PC-9 (cell line): ENCODE measurements around the gene PRTG. TPM values are rescaled to one million over a fixed set of nuclear protein-coding genes. Genes with fewer than 3 reads are reported as not detected.
A peak's percentile ranks its signal among the peaks of the same experiment; 100 is the strongest.

Experiments used
- BruUV-seq: library from RNA; stranded (reverse); fragments of 400-500 nt; replicated peaks from 2 replicates; lab custom pipeline; 2021; lab: Mats Ljungman, UMichigan
- CTCF ChIA-PET: fragments of 300-600 bp; sonication (Branson Sonifier 250); formaldehyde crosslinking; loops from one replicate; lab custom pipeline; 2022; ENCODE audit warnings: antibody characterized with exemption; lab: Charles Lee
- POLR2A ChIA-PET: fragments of 300-600 bp; sonication (Branson Sonifier 250); formaldehyde crosslinking; loops from one replicate; lab custom pipeline; 2022; ENCODE audit warnings: antibody characterized with exemption; ENCODE audit not compliant: unreplicated experiment; lab: Charles Lee
- DNase-seq, 2 experiments: peaks; one replicate each; pipeline versions ENCODE4 v3.0.0 to v3.0.0-alpha.2; 2015 to 2022; ENCODE audit warnings: mixed read lengths in 1 of 2
- H2AFZ ChIP-seq: fragments of 200-600 bp; sonication (generic); 2 replicates; pipeline ENCODE4 v1.8.1; 2017; ENCODE audit warnings: antibody characterized with exemption
- H3F3A ChIP-seq: fragments of 200-600 bp; sonication (generic); 2 replicates; pipeline ENCODE4 v1.8.1; 2017; ENCODE audit warnings: antibody characterized with exemption, mild to moderate bottlenecking, low read depth; ENCODE audit not compliant: insufficient read depth
- H3K27ac ChIP-seq: fragments of 200-600 bp; sonication (generic); 2 replicates; pipeline ENCODE4 v1.6.1; 2016; ENCODE audit warnings: mixed run types
- H3K27me3 ChIP-seq: fragments of 200-600 bp; sonication (generic); 2 replicates; pipeline ENCODE4 v1.6.1; 2016; ENCODE audit warnings: low read depth, mixed run types; ENCODE audit not compliant: insufficient read depth
- H3K36me3 ChIP-seq: fragments of 200-600 bp; sonication (generic); 2 replicates; pipeline ENCODE4 v1.6.1; 2016; ENCODE audit warnings: low read depth, mixed run types
- H3K4me1 ChIP-seq: fragments of 200-600 bp; sonication (generic); replicated peaks from 2 replicates; pipeline ENCODE4 v1.6.1; 2016; ENCODE audit warnings: mixed run types; ENCODE audit not compliant: insufficient read depth
- H3K4me2 ChIP-seq: fragments of 200-600 bp; sonication (generic); 2 replicates; pipeline ENCODE4 v1.6.1; 2017; ENCODE audit warnings: mixed run types
- H3K4me3 ChIP-seq: fragments of 200-600 bp; sonication (generic); 2 replicates; pipeline ENCODE4 v1.6.1; 2016; ENCODE audit warnings: mixed run types
- H3K79me2 ChIP-seq: fragments of 200-600 bp; sonication (generic); 2 replicates; pipeline ENCODE4 v1.6.1; 2017; ENCODE audit warnings: low read depth, mixed run types
- H3K9me2 ChIP-seq: fragments of 200-600 bp; sonication (generic); 2 replicates; pipeline ENCODE4 v1.8.1; 2017; ENCODE audit warnings: mild to moderate bottlenecking; ENCODE audit not compliant: insufficient read depth
- H3K9me3 ChIP-seq: fragments of 200-600 bp; sonication (generic); 2 replicates; pipeline ENCODE4 v1.8.1; 2016; ENCODE audit warnings: low read depth; ENCODE audit not compliant: insufficient read depth
- H4K20me1 ChIP-seq: fragments of 200-600 bp; sonication (generic); 2 replicates; pipeline ENCODE4 v1.8.1; 2017; ENCODE audit not compliant: insufficient read depth
- EZH2 ChIP-seq: fragments of 200-600 bp; sonication (generic); IDR thresholded peaks from 2 replicates; pipeline ENCODE4 v1.8.0; 2017; ENCODE audit warnings: antibody characterized with exemption, low read depth
- intact Hi-C: fragments of 100-400 bp; cut with micrococcal nuclease; formaldehyde crosslinking; loops from one replicate; pipeline ENCODE4 v1.10.0; 2022; ENCODE audit not compliant: unreplicated experiment
- total RNA-seq: library from RNA; stranded (reverse); gene quantifications from 2 replicates; pipeline ENCODE4 v1.2.3, GENCODE V29; 2021
- TF ChIP-seq, protein P1 (sequence below): fragments of 200-600 bp; sonication (generic); conservative IDR thresholded peaks from 2 replicates; pipeline ENCODE4 v1.6.1; 2017; ENCODE audit warnings: mixed run types, antibody characterized with exemption, mild to moderate bottlenecking, moderate library complexity

PRTG gene
- total RNA-seq, 1 experiment from 2014 or later: 11.4 TPM

DNA sequence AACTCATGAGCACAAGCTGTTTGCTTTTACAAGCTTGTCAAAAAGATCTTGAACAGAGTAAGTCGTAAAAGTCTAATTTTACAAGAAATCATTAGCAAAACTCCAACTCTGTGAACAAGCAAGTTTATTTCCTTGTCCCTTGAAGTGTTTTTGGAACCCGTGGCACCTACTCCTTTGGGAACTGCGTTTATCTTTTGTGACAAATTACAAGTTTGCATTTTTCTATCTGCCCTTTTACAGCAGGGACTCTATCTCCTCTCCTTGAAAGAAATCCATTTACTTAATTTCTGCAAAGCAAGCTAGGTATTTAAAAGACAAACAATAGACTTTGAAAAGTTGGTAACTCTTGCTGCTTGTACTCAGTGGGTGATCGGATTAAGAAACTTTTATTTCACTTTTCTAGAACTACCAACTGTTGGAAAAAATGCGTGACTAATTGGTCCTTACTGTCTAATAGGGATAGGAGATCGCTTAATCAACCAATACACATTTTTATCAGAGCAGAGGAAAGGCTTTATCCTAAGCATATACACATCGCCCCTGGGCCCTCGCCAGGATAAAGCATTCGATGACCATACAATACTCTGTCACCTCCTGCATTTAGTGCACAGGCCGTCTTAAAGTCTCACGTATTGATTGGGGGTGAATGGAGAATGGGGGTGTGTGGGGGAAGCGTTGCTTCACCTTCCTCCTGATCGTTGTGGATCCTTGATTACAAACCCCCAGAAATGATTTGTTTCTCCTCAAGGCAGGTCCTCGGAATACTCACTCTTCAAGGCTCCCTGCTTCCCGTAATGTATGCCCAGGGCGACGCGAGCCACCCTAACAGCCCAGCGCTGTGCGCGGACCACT, 1.7 kb downstream of the PRTG start:
- H3F3A ChIP-seq: no peaks in the 10 kb centered on the region; the same call in 1 of the 2 replicates
- intact Hi-C loops: loop anchor here (5.0 kb wide), 1 partner anchor 56 kb away; no protein-coding TSS in a partner anchor
- BruUV-seq: no TSS peak
- peak overlapping the region; percentile 90 for H3K4me3 ChIP-seq
- H3K36me3 ChIP-seq: no peaks in the 10 kb centered on the region
- no peaks in the 10 kb centered on the region for H3K9me3 ChIP-seq
- peak overlapping the region; percentile 90 for H2AFZ ChIP-seq
- TF ChIP-seq, protein P1, sequence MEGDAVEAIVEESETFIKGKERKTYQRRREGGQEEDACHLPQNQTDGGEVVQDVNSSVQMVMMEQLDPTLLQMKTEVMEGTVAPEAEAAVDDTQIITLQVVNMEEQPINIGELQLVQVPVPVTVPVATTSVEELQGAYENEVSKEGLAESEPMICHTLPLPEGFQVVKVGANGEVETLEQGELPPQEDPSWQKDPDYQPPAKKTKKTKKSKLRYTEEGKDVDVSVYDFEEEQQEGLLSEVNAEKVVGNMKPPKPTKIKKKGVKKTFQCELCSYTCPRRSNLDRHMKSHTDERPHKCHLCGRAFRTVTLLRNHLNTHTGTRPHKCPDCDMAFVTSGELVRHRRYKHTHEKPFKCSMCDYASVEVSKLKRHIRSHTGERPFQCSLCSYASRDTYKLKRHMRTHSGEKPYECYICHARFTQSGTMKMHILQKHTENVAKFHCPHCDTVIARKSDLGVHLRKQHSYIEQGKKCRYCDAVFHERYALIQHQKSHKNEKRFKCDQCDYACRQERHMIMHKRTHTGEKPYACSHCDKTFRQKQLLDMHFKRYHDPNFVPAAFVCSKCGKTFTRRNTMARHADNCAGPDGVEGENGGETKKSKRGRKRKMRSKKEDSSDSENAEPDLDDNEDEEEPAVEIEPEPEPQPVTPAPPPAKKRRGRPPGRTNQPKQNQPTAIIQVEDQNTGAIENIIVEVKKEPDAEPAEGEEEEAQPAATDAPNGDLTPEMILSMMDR: no peak
- TF ChIP-seq EZH2: no peak
- POLR2A ChIA-PET: interaction anchor here (0.5 to 0.6 kb wide), 2 partner anchors 34 to 42 kb away, joined by 4 to 5 read pairs; no protein-coding TSS in a partner anchor
- H3K9me2 ChIP-seq: no peaks in the 10 kb centered on the region
- H3K4me2 ChIP-seq: peak overlapping the region; percentile 87
- H3K79me2 ChIP-seq: peaks cover 37% of the 10 kb centered on the region
- H3K4me1 ChIP-seq: peaks cover 40% of the 10 kb centered on the region
- 0 out of 2 replicates have a peak, but pooled peaks cover 7% of the 10 kb centered on the region for H4K20me1 ChIP-seq
- peak in 1 of 2 experiments; percentile 7 for DNase-seq
- H3K27me3 ChIP-seq: no peaks in the 10 kb centered on the region
- CTCF ChIA-PET: interaction anchor here (0.5 kb wide), 1 partner anchor 8 kb away, joined by 5 read pairs; no protein-coding TSS in a partner anchor
- no peak overlapping the region for H3K27ac ChIP-seq

DNA sequence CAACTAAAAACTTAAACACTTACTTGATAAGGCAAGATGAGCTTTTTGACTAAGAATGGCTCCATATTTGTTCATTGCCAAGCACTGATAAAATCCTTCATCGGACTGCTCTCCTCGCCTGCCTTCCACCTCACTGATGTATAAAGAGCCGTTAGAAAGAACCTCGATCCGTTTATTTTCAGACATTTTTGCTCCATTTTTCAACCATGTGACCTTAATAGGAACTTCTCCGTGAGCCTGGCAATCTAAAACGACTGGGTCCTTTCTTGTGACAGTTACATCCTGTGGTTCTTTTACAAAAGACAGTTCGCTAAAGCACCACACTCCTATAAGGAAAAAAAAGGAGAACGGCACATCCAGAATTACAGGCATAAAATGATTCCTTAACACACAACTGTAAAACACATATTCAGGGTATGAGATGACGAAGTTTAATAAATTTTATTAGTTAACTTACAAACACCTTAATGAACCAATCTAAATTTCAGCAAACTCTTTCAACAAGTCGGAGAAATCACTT, 2.5 kb downstream of the PRTG start:
- Histone ChIP-seq H3K27ac (no peak overlapping the region), H3K4me2 (peak overlapping the region; percentile 87), H3K27me3 (no peaks in the 10 kb centered on the region), H3K4me1 (peaks cover 40% of the 10 kb centered on the region), H3F3A (no peaks in the 10 kb centered on the region; the same call in 1 of the 2 replicates), H4K20me1 (0 out of 2 replicates have a peak, but pooled peaks cover 7% of the 10 kb centered on the region), H3K9me3 (no peaks in the 10 kb centered on the region), H3K79me2 (peaks cover 37% of the 10 kb centered on the region), H2AFZ (no peak overlapping the region), H3K9me2 (no peaks in the 10 kb centered on the region), H3K36me3 (no peaks in the 10 kb centered on the region), H3K4me3 (peak overlapping the region; percentile 90; the same call in 1 of the 2 replicates)
- CTCF ChIA-PET: no interaction called here
- BruUV-seq: no TSS peak
- POLR2A ChIA-PET: interaction anchor here (0.5 kb wide), 1 partner anchor 42 kb away, joined by 5 read pairs; no protein-coding TSS in a partner anchor
- intact Hi-C loops: loop anchor here (5.0 kb wide), 1 partner anchor 57 kb away; no protein-coding TSS in a partner anchor
- DNase-seq: no peak
- TF ChIP-seq, protein P1: no peak
- no peak for TF ChIP-seq EZH2

DNA sequence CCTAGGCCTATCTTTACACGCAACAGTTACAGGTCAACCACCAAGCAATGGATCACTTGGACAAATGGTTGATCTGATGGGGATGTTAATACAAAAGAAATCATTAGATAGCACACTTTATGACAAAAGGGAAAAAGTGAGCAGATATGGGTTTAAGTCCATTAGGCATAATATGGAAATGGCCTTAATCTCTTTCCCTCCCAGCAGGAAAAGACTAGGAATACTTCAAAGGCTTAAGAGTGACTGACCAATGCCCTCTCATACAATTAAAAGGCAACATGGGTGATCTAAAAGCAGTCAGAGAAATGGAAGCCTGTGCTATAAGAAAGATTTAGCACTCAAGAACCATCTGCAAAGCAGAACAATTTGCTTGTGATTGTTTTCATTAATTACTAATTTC, 3.3 kb downstream of the PRTG start:
- Histone ChIP-seq H3K4me3 (no peak overlapping the region), H4K20me1 (0 out of 2 replicates have a peak, but pooled peaks cover 7% of the 10 kb centered on the region), H3F3A (no peaks in the 10 kb centered on the region; the same call in 1 of the 2 replicates), H3K4me2 (no peak overlapping the region), H3K9me3 (no peaks in the 10 kb centered on the region), H3K79me2 (peaks cover 37% of the 10 kb centered on the region), H3K36me3 (no peaks in the 10 kb centered on the region), H3K9me2 (no peaks in the 10 kb centered on the region), H2AFZ (no peak overlapping the region), H3K27me3 (no peaks in the 10 kb centered on the region), H3K27ac (no peak overlapping the region), H3K4me1 (peaks cover 40% of the 10 kb centered on the region)
- TF ChIP-seq, protein P1: no peak
- BruUV-seq: no TSS peak
- no peak for DNase-seq
- POLR2A ChIA-PET: no interaction called here
- CTCF ChIA-PET: no interaction called here
- intact Hi-C loops: loop anchor here (5.0 kb wide), 1 partner anchor 58 kb away; no protein-coding TSS in a partner anchor
